Fibroblast of lung (primary cell): ENCODE measurements around the gene AGRN. TPM values are rescaled to one million over a fixed set of nuclear protein-coding genes. Genes with fewer than 3 reads are reported as not detected.

ENCODE experiments used
- DNase-seq, 2 donors: peaks; one replicate each; pipeline versions ENCODE4 v3.0.0 to v3.0.0-alpha.2; 2010; ENCODE audit warnings: low read depth in 2 of 2
- H2AFZ ChIP-seq: 2 replicates; pipeline ENCODE4 v1.5.1; 2012; ENCODE audit warnings: low read length, control low read depth, inconsistent platforms
- H3K27ac ChIP-seq: 2 replicates; pipeline ENCODE4 v1.5.1; 2011; ENCODE audit warnings: low read length, control low read depth; ENCODE audit not compliant: insufficient read depth
- H3K27me3 ChIP-seq: 2 replicates; pipeline ENCODE4 v1.5.1; 2011; ENCODE audit warnings: mild to moderate bottlenecking, low read length; ENCODE audit not compliant: control insufficient read depth, insufficient read depth
- H3K36me3 ChIP-seq: 2 replicates; pipeline ENCODE4 v1.5.1; 2011; ENCODE audit warnings: low read length; ENCODE audit not compliant: control insufficient read depth, insufficient read depth
- H3K4me1 ChIP-seq: 2 replicates; pipeline ENCODE4 v1.5.1; 2011; ENCODE audit warnings: low read length; ENCODE audit not compliant: control insufficient read depth, insufficient read depth; ENCODE audit errors: extremely low read depth
- H3K4me2 ChIP-seq: 2 replicates; pipeline ENCODE4 v1.5.1; 2011; ENCODE audit warnings: low read length, control low read depth; ENCODE audit not compliant: insufficient read depth; ENCODE audit errors: extremely low read depth
- H3K4me3 ChIP-seq, 4 experiments: fragments of 200-600 bp in 1 of 4; sonication (generic) in 1 of 4; replicated peaks in 1 of 4; 2 replicates each; pipeline ENCODE4 v1.5.1; 2011 to 2016; ENCODE audit warnings: low read length in 4 of 4, low read depth in 3 of 4, mild to moderate bottlenecking in 3 of 4, control low read depth in 2 of 4, inconsistent platforms in 1 of 4, mixed read lengths in 1 of 4; ENCODE audit not compliant: insufficient read depth in 1 of 4; ENCODE audit errors: control extremely low read depth in 1 of 4
- H3K79me2 ChIP-seq: 2 replicates; pipeline ENCODE4 v1.5.1; 2012; ENCODE audit warnings: mild to moderate bottlenecking, low read length, inconsistent platforms; ENCODE audit not compliant: control insufficient read depth, insufficient read depth
- H3K9ac ChIP-seq: 2 replicates; pipeline ENCODE4 v1.5.1; 2011; ENCODE audit warnings: mild to moderate bottlenecking, low read length, control low read depth; ENCODE audit not compliant: insufficient read depth
- H3K9me3 ChIP-seq: 2 replicates; pipeline ENCODE4 v1.5.1; 2012; ENCODE audit warnings: low read depth, low read length; ENCODE audit not compliant: control insufficient read depth, insufficient read depth
- H4K20me1 ChIP-seq: 2 replicates; pipeline ENCODE4 v1.5.1; 2011; ENCODE audit warnings: low read length; ENCODE audit not compliant: control insufficient read depth, insufficient read depth; ENCODE audit errors: extremely low read depth
- EZH2 ChIP-seq: IDR thresholded peaks from 2 replicates; pipeline ENCODE4 v1.5.1; 2012; ENCODE audit warnings: low read length, control low read depth, mild to moderate bottlenecking; ENCODE audit errors: missing control alignments
- polyA plus RNA-seq, 2 donors: library from polyadenylated mRNA; depleted of rRNA in 1 of 2; stranded (reverse) in 1 of 2; unstranded in 1 of 2; fragments of >200 nt; gene quantifications; 2 replicates each; pipeline ENCODE4 v1.2.1, GENCODE V29; 2011 to 2012; ENCODE audit warnings: missing spikeins in 1 of 2
- total RNA-seq: library from RNA; depleted of rRNA; stranded (reverse); fragments of >200 nt; gene quantifications from 2 replicates; pipeline ENCODE4 v1.2.1, GENCODE V29; 2014
- TF ChIP-seq, protein P1 (sequence below), 2 donors: IDR thresholded peaks in 1 of 2; conservative IDR thresholded peaks in 1 of 2; 1 replicate in 1 of 2; 2 replicates in 1 of 2; pipeline ENCODE4 v1.5.1; 2011 to 2012; ENCODE audit warnings: low read length in 2 of 2, control low read depth in 1 of 2, inconsistent platforms in 1 of 2, low read depth in 1 of 2, mild to moderate bottlenecking in 1 of 2

AGRN gene
- total and polyA plus RNA-seq, 2 donors (not counting 1 experiment from before 2014, with no cell fraction given) = 20.7 to 50.9 TPM

DNA sequence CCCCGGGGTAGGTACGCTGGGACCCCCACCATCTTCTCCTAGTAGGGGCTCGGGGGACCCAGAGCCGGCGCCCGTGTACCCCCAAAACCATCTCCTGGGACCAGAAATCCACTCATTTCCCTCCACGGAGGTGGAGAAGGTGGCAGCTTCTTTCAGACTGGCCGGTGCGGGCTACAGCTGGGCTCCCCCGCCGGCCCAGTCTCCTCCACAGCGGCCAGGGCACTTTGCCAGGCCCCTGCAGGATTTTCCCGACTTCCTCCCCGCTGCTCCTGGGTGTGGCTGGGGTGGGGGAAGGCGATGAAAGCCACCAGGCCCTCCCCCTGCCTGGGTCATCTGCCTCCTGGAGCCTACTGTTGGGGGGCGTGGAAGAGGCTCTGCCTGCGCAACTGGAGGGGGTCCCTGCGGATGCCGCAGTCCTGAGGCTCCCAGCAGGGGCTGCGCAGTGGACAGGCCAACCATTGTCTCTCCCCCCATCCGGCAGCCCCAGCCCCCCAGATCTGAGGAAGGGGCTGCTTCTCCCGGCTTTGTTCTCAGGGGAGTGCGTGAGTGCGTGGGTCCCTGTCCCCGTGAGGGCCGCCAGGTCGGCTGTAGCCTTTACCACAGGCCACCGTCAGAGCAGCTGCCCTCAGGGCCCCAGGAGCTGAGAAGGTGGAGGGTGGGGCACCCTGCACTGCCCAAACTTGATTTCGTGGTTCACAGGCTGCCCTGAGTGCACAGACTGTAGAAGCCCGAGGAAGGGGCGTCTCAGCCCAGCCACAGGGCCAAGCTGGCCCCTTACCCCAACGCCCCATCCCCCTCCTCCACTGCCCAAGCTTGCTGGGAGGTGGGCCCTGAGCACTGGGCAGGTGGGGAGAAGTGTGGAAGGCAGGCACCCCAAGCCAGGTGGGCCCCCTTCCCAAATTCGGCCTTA is 1.3 kb downstream of the AGRN start:
- no peaks in the 10 kb centered on the region for H3K9me3 ChIP-seq
- H3K36me3 ChIP-seq = peaks cover 9% of the 10 kb centered on the region
- no peaks in the 10 kb centered on the region for H3K27me3 ChIP-seq
- no peak overlapping the region for H2AFZ ChIP-seq
- peak overlapping the region; percentile 32 for H3K27ac ChIP-seq
- DNase-seq = peak; percentile 70 to 84
- H3K9ac ChIP-seq = peak overlapping the region; percentile 30
- H3K4me1 ChIP-seq = peaks cover 5% of the 10 kb centered on the region
- peak overlapping the region; percentile 40 for H3K4me2 ChIP-seq
- H3K79me2 ChIP-seq = no peaks in the 10 kb centered on the region
- H3K4me3 ChIP-seq = peak overlapping the region; percentile 13 to 61 (median 46)
- TF ChIP-seq, protein P1, sequence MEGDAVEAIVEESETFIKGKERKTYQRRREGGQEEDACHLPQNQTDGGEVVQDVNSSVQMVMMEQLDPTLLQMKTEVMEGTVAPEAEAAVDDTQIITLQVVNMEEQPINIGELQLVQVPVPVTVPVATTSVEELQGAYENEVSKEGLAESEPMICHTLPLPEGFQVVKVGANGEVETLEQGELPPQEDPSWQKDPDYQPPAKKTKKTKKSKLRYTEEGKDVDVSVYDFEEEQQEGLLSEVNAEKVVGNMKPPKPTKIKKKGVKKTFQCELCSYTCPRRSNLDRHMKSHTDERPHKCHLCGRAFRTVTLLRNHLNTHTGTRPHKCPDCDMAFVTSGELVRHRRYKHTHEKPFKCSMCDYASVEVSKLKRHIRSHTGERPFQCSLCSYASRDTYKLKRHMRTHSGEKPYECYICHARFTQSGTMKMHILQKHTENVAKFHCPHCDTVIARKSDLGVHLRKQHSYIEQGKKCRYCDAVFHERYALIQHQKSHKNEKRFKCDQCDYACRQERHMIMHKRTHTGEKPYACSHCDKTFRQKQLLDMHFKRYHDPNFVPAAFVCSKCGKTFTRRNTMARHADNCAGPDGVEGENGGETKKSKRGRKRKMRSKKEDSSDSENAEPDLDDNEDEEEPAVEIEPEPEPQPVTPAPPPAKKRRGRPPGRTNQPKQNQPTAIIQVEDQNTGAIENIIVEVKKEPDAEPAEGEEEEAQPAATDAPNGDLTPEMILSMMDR (conservative IDR thresholded peaks at IDR 0.05 in 1 of 2, IDR thresholded peaks at IDR 0.05 in 1 of 2; ENCODE audit: low read depth in 1 of 2, low read length in 2 of 2) = no peak
- TF ChIP-seq EZH2 = no peak
- H4K20me1 ChIP-seq = no peaks in the 10 kb centered on the region

DNA sequence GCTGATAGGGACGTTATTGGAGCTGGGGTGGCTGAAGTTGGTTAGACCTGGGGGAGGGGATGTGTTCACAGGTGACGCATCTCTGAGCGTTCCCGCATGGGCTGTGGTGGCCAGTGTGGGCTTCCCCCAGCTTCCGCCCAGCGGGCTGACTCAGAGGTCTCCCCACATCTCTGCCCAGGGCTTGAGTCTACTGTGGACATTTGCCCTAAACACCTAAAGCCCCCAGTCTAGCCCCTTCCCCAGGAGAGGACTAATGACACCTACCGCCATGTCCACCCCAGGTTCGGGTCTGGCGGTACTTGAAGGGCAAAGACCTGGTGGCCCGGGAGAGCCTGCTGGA is 2.0 kb downstream of the AGRN start:
- Histone ChIP-seq H4K20me1 (no peaks in the 10 kb centered on the region), H3K9me3 (no peaks in the 10 kb centered on the region), H3K4me3 (no peak overlapping the region), H3K27me3 (no peaks in the 10 kb centered on the region), H2AFZ (no peak overlapping the region), H3K36me3 (peaks cover 9% of the 10 kb centered on the region), H3K4me2 (no peak overlapping the region), H3K27ac (no peak overlapping the region), H3K4me1 (peaks cover 5% of the 10 kb centered on the region), H3K79me2 (no peaks in the 10 kb centered on the region), H3K9ac (no peak overlapping the region)
- peak in 1 of 2 donors; percentile 86 for DNase-seq
- no peak for TF ChIP-seq EZH2
- TF ChIP-seq, protein P1 (conservative IDR thresholded peaks at IDR 0.05 in 1 of 2, IDR thresholded peaks at IDR 0.05 in 1 of 2; ENCODE audit: low read depth in 1 of 2, low read length in 2 of 2) = no peak

DNA sequence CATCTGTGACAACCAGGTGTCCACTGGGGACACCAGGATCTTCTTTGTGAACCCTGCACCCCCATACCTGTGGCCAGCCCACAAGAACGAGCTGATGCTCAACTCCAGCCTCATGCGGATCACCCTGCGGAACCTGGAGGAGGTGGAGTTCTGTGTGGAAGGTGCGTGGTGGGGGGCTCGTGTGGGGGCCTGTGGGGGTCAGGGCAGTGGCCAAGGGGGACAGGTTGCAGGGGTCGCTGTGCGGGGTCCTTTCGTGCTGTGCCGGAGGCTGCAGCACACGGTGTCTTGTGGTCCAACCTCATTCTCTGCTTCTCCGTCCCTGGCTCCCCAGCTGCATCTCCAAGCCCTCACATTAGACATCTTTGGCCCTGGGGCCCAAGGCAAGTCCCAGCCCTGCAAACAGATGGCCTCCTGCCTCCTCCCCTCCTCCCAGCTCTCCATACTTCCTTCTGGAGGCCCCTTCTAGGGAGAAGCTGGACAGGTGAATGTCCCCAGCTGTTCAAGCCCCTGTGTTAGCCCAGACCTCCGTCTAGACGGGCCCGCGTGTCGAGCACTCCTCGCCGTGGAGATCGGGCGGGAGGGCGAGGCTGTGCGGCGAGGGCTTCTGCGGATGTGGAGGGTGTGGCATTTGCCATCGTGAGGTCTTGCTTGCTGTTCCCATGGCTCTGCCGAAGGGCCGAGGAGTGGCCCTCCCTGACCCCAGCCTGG is 2.5 kb downstream of the AGRN start:
- Histone ChIP-seq H3K27ac (no peak overlapping the region), H3K9me3 (no peaks in the 10 kb centered on the region), H3K9ac (no peak overlapping the region), H2AFZ (no peak overlapping the region), H3K79me2 (no peaks in the 10 kb centered on the region), H3K4me3 (no peak overlapping the region), H4K20me1 (no peaks in the 10 kb centered on the region), H3K4me2 (no peak overlapping the region), H3K4me1 (peaks cover 5% of the 10 kb centered on the region), H3K36me3 (peaks cover 9% of the 10 kb centered on the region), H3K27me3 (no peaks in the 10 kb centered on the region)
- DNase-seq = no peak
- TF ChIP-seq, protein P1 (conservative IDR thresholded peaks at IDR 0.05 in 1 of 2, IDR thresholded peaks at IDR 0.05 in 1 of 2; ENCODE audit: low read depth in 1 of 2, low read length in 2 of 2) = no peak
- TF ChIP-seq EZH2 = no peak
